ENCODE results near the gene METTL8.
A peak's percentile ranks its signal among the peaks of the same experiment; 100 is the strongest.

DNA sequence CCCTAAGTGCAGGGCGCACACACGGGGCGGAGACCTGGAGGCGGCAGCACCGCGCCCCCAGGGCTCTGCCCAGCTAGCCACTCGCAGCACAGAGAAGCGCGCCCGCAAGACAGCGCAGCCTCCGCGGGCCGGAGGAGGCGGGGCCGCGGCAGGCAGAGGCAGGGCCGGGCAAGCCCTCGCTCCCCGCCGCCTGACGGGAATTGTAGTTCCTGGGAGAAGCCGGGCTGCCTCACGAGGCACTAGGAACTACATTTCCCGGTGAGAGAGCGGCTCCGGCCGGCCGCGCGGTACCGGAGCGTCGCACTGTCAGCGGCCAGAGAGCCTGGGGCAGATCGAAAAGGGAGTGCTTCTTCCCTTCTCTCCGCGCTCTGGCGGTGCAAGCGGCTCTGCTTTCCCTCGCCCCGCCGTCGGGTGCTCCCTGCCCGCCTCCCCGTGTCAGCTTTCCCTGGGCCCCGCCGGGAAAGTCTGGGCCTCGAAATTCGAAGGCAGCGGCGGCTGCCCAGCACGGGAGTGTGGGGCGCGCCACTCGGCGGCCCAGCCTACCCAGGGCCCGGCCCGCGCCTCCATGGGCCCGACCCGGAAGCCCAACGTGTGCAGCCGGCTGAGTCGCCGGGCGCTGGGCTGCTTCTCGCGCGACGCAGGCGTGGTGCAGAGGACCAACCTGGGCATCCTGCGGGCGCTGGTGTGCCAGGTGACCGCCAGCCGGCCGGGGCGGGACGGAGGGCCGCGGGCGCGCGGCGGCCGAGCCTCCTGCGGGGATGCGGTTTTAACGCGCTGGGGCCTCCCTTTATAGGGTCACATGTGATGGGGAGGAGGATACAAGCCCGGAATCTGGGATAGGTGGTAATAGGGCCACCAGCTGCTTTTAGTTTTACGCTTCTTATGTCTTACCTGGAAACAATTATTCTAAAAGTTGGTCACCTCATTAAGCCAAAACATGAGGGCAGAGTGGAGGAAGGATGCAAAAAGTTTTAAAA lies 511 bp upstream of the METTL8 start, which contains the start of gene DCAF17:
- TF ChIP-seq CTCF (IDR thresholded peaks at IDR 0.05) = peak in 3 of 6 experiments; percentile 23 to 42 (median 35)
- TF ChIP-seq POLR2A (IDR thresholded peaks at IDR 0.05) = peak in 1 of 2 donors; percentile 79

All from thyroid gland (tissue), 4 donors.